ENCODE data around the gene PITRM1.
"Not testable (repeated sequence)": the region's sequence is repeated elsewhere in the genome, so short reads cannot be mapped to it uniquely, and the experiment has no call there.

Gene PITRM1

GRCh38 chr10:3171488-3171887 lies 1.1 kb downstream of the PITRM1 start:
- not testable (repeated sequence) for H2BK12ac ChIP-seq (ENCODE audit: low read length in 2 of 2); H3K18ac ChIP-seq (ENCODE audit: low read depth in 1 of 2, low read length in 2 of 2); H2AFZ ChIP-seq (ENCODE audit: low read depth, low read length); H3K14ac ChIP-seq (ENCODE audit: low read length in 2 of 2); H2BK120ac ChIP-seq (ENCODE audit: low read depth, low read length); H3K9me3 ChIP-seq (ENCODE audit: control insufficient read depth, low read length); DNase-seq; H3K27me3 ChIP-seq (ENCODE audit: control insufficient read depth in 1 of 2, insufficient read depth in 1 of 2, low read length in 2 of 2); H2AK5ac ChIP-seq (ENCODE audit: low read length, severe bottlenecking); H4K8ac ChIP-seq (ENCODE audit: low read length); H2BK15ac ChIP-seq (ENCODE audit: low read depth, poor library complexity, severe bottlenecking); H3K4ac ChIP-seq (ENCODE audit: low read depth in 1 of 2, low read length in 2 of 2); H3K27ac ChIP-seq (ENCODE audit: low read length, poor library complexity, severe bottlenecking); H3K23ac ChIP-seq (ENCODE audit: low read length in 2 of 2); H4K91ac ChIP-seq (ENCODE audit: low read length); H2BK5ac ChIP-seq (ENCODE audit: low read depth, low read length, poor library complexity, severe bottlenecking)
- H3K9ac ChIP-seq (ENCODE audit: low read length): peak overlapping the region; percentile 98
- peaks cover 28 to 40% of the 10 kb centered on the region in 2 experiments for H3K36me3 ChIP-seq (ENCODE audit: control insufficient read depth in 1 of 2, insufficient read depth in 2 of 2, low read depth in 1 of 2, low read length in 2 of 2)
- WGBS: 97% methylated on average over 10 of the region's 11 CpGs
- H3K4me1 ChIP-seq (ENCODE audit: control insufficient read depth, insufficient read depth, low read depth, low read length): peaks cover 17% of the 10 kb centered on the region
- H3K79me1 ChIP-seq (replicated peaks; ENCODE audit: low read length, poor library complexity, severe bottlenecking): peaks cover 20% of the 10 kb centered on the region
- H3K4me2 ChIP-seq (ENCODE audit: low read length, poor library complexity, severe bottlenecking): peak overlapping the region; percentile 79
- peak overlapping the region in 1 of 2 experiments; percentile 91 for H3K4me3 ChIP-seq (ENCODE audit: insufficient read depth in 1 of 2, low read depth in 1 of 2, low read length in 2 of 2)

- WGBS: 95% methylated on average over 10 of the region's 10 CpGs
- no peak overlapping the region for H2AK5ac ChIP-seq (ENCODE audit: low read length, severe bottlenecking)
- peaks cover 37 to 58% of the 10 kb centered on the region in 2 experiments for H3K36me3 ChIP-seq (ENCODE audit: control insufficient read depth in 1 of 2, insufficient read depth in 2 of 2, low read depth in 1 of 2, low read length in 2 of 2)
- H2BK5ac ChIP-seq (ENCODE audit: low read depth, low read length, poor library complexity, severe bottlenecking): no peak overlapping the region
- DNase-seq: no peak
- no peak overlapping the region for H2BK120ac ChIP-seq (ENCODE audit: low read depth, low read length)
- no peak overlapping the region for H4K8ac ChIP-seq (ENCODE audit: low read length)
- H2BK15ac ChIP-seq (ENCODE audit: low read depth, poor library complexity, severe bottlenecking): no peak overlapping the region
- H2AFZ ChIP-seq (ENCODE audit: low read depth, low read length): no peak overlapping the region
- no peak overlapping the region for H3K9ac ChIP-seq (ENCODE audit: low read length)
- no peak overlapping the region for H3K18ac ChIP-seq (ENCODE audit: low read depth in 1 of 2, low read length in 2 of 2)
- H3K23ac ChIP-seq (ENCODE audit: low read length in 2 of 2): no peak overlapping the region
- H3K4me1 ChIP-seq (ENCODE audit: control insufficient read depth, insufficient read depth, low read depth, low read length): peaks cover 24% of the 10 kb centered on the region
- peaks cover 26% of the 10 kb centered on the region for H3K79me1 ChIP-seq (replicated peaks; ENCODE audit: low read length, poor library complexity, severe bottlenecking)
- no peaks in the 10 kb centered on the region for H3K9me3 ChIP-seq (ENCODE audit: control insufficient read depth, low read length)
- H3K4me3 ChIP-seq (ENCODE audit: insufficient read depth in 1 of 2, low read depth in 1 of 2, low read length in 2 of 2): no peak overlapping the region
- H3K27me3 ChIP-seq (ENCODE audit: control insufficient read depth in 1 of 2, insufficient read depth in 1 of 2, low read length in 2 of 2): no peaks in the 10 kb centered on the region
- no peak overlapping the region for H3K14ac ChIP-seq (ENCODE audit: low read length in 2 of 2)
- H2BK12ac ChIP-seq (ENCODE audit: low read length in 2 of 2): no peak overlapping the region
- H3K27ac ChIP-seq (ENCODE audit: low read length, poor library complexity, severe bottlenecking): no peak overlapping the region
- no peak overlapping the region for H4K91ac ChIP-seq (ENCODE audit: low read length)
- H3K4ac ChIP-seq (ENCODE audit: low read depth in 1 of 2, low read length in 2 of 2): no peak overlapping the region
- H3K4me2 ChIP-seq (ENCODE audit: low read length, poor library complexity, severe bottlenecking): no peak overlapping the region
These were observed 2.9 kb downstream of the PITRM1 start for GRCh38 chr10:3169673-3170072.

GRCh38 chr10:3169271-3169670 lies 3.3 kb downstream of the PITRM1 start:
- H2AFZ ChIP-seq (ENCODE audit: low read depth, low read length): no peak overlapping the region
- H3K79me1 ChIP-seq (replicated peaks; ENCODE audit: low read length, poor library complexity, severe bottlenecking): peaks cover 28% of the 10 kb centered on the region
- H2BK12ac ChIP-seq (ENCODE audit: low read length in 2 of 2): no peak overlapping the region
- H3K27me3 ChIP-seq (ENCODE audit: control insufficient read depth in 1 of 2, insufficient read depth in 1 of 2, low read length in 2 of 2): no peaks in the 10 kb centered on the region
- H2BK15ac ChIP-seq (ENCODE audit: low read depth, poor library complexity, severe bottlenecking): no peak overlapping the region
- H3K4ac ChIP-seq (ENCODE audit: low read depth in 1 of 2, low read length in 2 of 2): no peak overlapping the region
- no peak overlapping the region for H3K4me3 ChIP-seq (ENCODE audit: insufficient read depth in 1 of 2, low read depth in 1 of 2, low read length in 2 of 2)
- no peak overlapping the region for H3K27ac ChIP-seq (ENCODE audit: low read length, poor library complexity, severe bottlenecking)
- no peak overlapping the region for H4K8ac ChIP-seq (ENCODE audit: low read length)
- H3K36me3 ChIP-seq (ENCODE audit: control insufficient read depth in 1 of 2, insufficient read depth in 2 of 2, low read depth in 1 of 2, low read length in 2 of 2): peaks cover 38 to 62% of the 10 kb centered on the region in 2 experiments
- H3K14ac ChIP-seq (ENCODE audit: low read length in 2 of 2): no peak overlapping the region
- no peak for DNase-seq
- H3K9ac ChIP-seq (ENCODE audit: low read length): no peak overlapping the region
- no peak overlapping the region for H3K4me2 ChIP-seq (ENCODE audit: low read length, poor library complexity, severe bottlenecking)
- peaks cover 24% of the 10 kb centered on the region for H3K4me1 ChIP-seq (ENCODE audit: control insufficient read depth, insufficient read depth, low read depth, low read length)
- H2BK5ac ChIP-seq (ENCODE audit: low read depth, low read length, poor library complexity, severe bottlenecking): no peak overlapping the region
- no peak overlapping the region for H2AK5ac ChIP-seq (ENCODE audit: low read length, severe bottlenecking)
- no peak overlapping the region for H3K18ac ChIP-seq (ENCODE audit: low read depth in 1 of 2, low read length in 2 of 2)
- no peak overlapping the region for H2BK120ac ChIP-seq (ENCODE audit: low read depth, low read length)
- H4K91ac ChIP-seq (ENCODE audit: low read length): no peak overlapping the region
- WGBS: 97% methylated on average over 10 of the region's 10 CpGs
- H3K9me3 ChIP-seq (ENCODE audit: control insufficient read depth, low read length): no peaks in the 10 kb centered on the region
- H3K23ac ChIP-seq (ENCODE audit: low read length in 2 of 2): no peak overlapping the region

GRCh38 chr10:3167611-3168330 lies 4.8 kb downstream of the PITRM1 start:
- Histone ChIP-seq H3K9me3 (ENCODE audit: control insufficient read depth, low read length) (no peaks in the 10 kb centered on the region), H3K27me3 (ENCODE audit: control insufficient read depth in 1 of 2, insufficient read depth in 1 of 2, low read length in 2 of 2) (no peaks in the 10 kb centered on the region), H3K4ac (ENCODE audit: low read depth in 1 of 2, low read length in 2 of 2) (no peak overlapping the region), H3K14ac (ENCODE audit: low read length in 2 of 2) (no peak overlapping the region), H2AFZ (ENCODE audit: low read depth, low read length) (no peak overlapping the region), H2BK12ac (ENCODE audit: low read length in 2 of 2) (no peak overlapping the region), H3K23ac (ENCODE audit: low read length in 2 of 2) (no peak overlapping the region), H3K4me3 (ENCODE audit: insufficient read depth in 1 of 2, low read depth in 1 of 2, low read length in 2 of 2) (no peak overlapping the region), H3K4me2 (ENCODE audit: low read length, poor library complexity, severe bottlenecking) (no peak overlapping the region), H3K18ac (ENCODE audit: low read depth in 1 of 2, low read length in 2 of 2) (no peak overlapping the region), H2BK120ac (ENCODE audit: low read depth, low read length) (no peak overlapping the region), H3K4me1 (ENCODE audit: control insufficient read depth, insufficient read depth, low read depth, low read length) (peaks cover 17% of the 10 kb centered on the region), H3K79me1 (replicated peaks; ENCODE audit: low read length, poor library complexity, severe bottlenecking) (peaks cover 36% of the 10 kb centered on the region), H3K9ac (ENCODE audit: low read length) (no peak overlapping the region), H2AK5ac (ENCODE audit: low read length, severe bottlenecking) (no peak overlapping the region), H3K36me3 (ENCODE audit: control insufficient read depth in 1 of 2, insufficient read depth in 2 of 2, low read depth in 1 of 2, low read length in 2 of 2) (peaks cover 49 to 77% of the 10 kb centered on the region in 2 experiments), H2BK15ac (ENCODE audit: low read depth, poor library complexity, severe bottlenecking) (no peak overlapping the region), H2BK5ac (ENCODE audit: low read depth, low read length, poor library complexity, severe bottlenecking) (no peak overlapping the region), H4K91ac (ENCODE audit: low read length) (no peak overlapping the region), H3K27ac (ENCODE audit: low read length, poor library complexity, severe bottlenecking) (no peak overlapping the region), H4K8ac (ENCODE audit: low read length) (no peak overlapping the region)
- no peak for DNase-seq
- 95% methylated on average over 18 of the region's 21 CpGs for WGBS
